ENCODE data around the gene WDR27. TPM values are rescaled to one million over a fixed set of nuclear protein-coding genes. Genes with fewer than 3 reads are reported as not detected.

The WDR27 gene
- total and polyA plus RNA-seq, 2 experiments from 2014 or later = 27.7 to 29.7 TPM

- H3K4me3 ChIP-seq = no peak overlapping the region
- H3K4me1 ChIP-seq (ENCODE audit: insufficient read depth) = no peaks in the 10 kb centered on the region
- no peaks in the 10 kb centered on the region for H3K79me2 ChIP-seq
- 95% methylated on average over 13 of the region's 13 CpGs for WGBS (ENCODE audit: low lambda C conversion rate, missing lambda C conversion rate)
- no peak overlapping the region for H2AFZ ChIP-seq
- TF ChIP-seq EZH2 (IDR thresholded peaks at IDR 0.05; ENCODE audit: borderline replicate concordance) (no peak), EZH2phosphoT487 (IDR thresholded peaks at IDR 0.05; ENCODE audit: low read depth, severe bottlenecking, unreplicated experiment) (no peak)
- TF ChIP-seq, protein P1, sequence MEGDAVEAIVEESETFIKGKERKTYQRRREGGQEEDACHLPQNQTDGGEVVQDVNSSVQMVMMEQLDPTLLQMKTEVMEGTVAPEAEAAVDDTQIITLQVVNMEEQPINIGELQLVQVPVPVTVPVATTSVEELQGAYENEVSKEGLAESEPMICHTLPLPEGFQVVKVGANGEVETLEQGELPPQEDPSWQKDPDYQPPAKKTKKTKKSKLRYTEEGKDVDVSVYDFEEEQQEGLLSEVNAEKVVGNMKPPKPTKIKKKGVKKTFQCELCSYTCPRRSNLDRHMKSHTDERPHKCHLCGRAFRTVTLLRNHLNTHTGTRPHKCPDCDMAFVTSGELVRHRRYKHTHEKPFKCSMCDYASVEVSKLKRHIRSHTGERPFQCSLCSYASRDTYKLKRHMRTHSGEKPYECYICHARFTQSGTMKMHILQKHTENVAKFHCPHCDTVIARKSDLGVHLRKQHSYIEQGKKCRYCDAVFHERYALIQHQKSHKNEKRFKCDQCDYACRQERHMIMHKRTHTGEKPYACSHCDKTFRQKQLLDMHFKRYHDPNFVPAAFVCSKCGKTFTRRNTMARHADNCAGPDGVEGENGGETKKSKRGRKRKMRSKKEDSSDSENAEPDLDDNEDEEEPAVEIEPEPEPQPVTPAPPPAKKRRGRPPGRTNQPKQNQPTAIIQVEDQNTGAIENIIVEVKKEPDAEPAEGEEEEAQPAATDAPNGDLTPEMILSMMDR (IDR thresholded peaks at IDR 0.05; ENCODE audit: poor library complexity) = no peak
- no peak for DNase-seq (ENCODE audit: low spot score)
- peaks cover 2% of the 10 kb centered on the region for H3K9me3 ChIP-seq (ENCODE audit: low read depth)
- no peaks in the 10 kb centered on the region for H3K27me3 ChIP-seq
- H3K27ac ChIP-seq = no peak overlapping the region
- no peaks in the 10 kb centered on the region for H4K20me1 ChIP-seq (ENCODE audit: insufficient read depth, poor library complexity, severe bottlenecking)
- no peaks in the 10 kb centered on the region for H3K9me2 ChIP-seq (replicated peaks; ENCODE audit: insufficient read depth)
- H3K4me2 ChIP-seq = no peak overlapping the region
- H3K36me3 ChIP-seq (replicated peaks; ENCODE audit: insufficient read depth, low read depth) = no peaks in the 10 kb centered on the region
These were observed 144.9 kb downstream of the WDR27 start for GRCh38 chr6:169556758-169557548.

GRCh38 chr6:169555971-169556617, 145.7 kb downstream of the WDR27 start:
- no peaks in the 10 kb centered on the region for H4K20me1 ChIP-seq (ENCODE audit: insufficient read depth, poor library complexity, severe bottlenecking)
- no peak overlapping the region for H3K4me3 ChIP-seq
- no peaks in the 10 kb centered on the region for H3K79me2 ChIP-seq
- H3K4me2 ChIP-seq = no peak overlapping the region
- no peaks in the 10 kb centered on the region for H3K9me2 ChIP-seq (replicated peaks; ENCODE audit: insufficient read depth)
- 94% methylated on average over 5 of the region's 5 CpGs for WGBS (ENCODE audit: low lambda C conversion rate, missing lambda C conversion rate)
- H3K9me3 ChIP-seq (ENCODE audit: low read depth) = no peaks in the 10 kb centered on the region
- H3K36me3 ChIP-seq (replicated peaks; ENCODE audit: insufficient read depth, low read depth) = no peaks in the 10 kb centered on the region
- no peak overlapping the region for H2AFZ ChIP-seq
- no peak overlapping the region for H3K27ac ChIP-seq
- DNase-seq (ENCODE audit: low spot score) = no peak
- TF ChIP-seq EZH2 (IDR thresholded peaks at IDR 0.05; ENCODE audit: borderline replicate concordance) (no peak), EZH2phosphoT487 (IDR thresholded peaks at IDR 0.05; ENCODE audit: low read depth, severe bottlenecking, unreplicated experiment) (no peak)
- TF ChIP-seq, protein P1 (IDR thresholded peaks at IDR 0.05; ENCODE audit: poor library complexity) = no peak
- H3K27me3 ChIP-seq = no peaks in the 10 kb centered on the region
- H3K4me1 ChIP-seq (ENCODE audit: insufficient read depth) = no peaks in the 10 kb centered on the region

DNA sequence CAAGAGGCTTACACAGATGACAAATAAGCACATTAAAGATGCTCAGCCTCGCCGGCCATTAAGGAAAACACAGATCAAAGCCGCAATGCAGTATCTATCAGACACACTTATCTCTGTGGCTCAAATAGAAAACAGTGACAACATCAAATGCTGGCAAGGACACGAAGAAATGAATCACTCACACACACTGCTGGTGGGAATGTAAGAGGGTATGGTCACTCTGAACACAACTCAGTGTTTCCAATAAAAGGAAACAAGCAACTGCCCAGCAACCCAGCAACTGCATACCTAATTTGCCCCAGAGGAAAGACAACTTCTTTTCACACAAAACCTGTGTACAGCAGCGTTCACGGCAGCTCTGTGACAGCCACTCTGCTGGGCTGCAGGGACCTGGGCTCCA, 155.8 kb downstream of the WDR27 start:
- no peak overlapping the region for H2AFZ ChIP-seq
- no peak for DNase-seq (ENCODE audit: low spot score)

More for the DNA sequence above, 155.8 kb downstream of the WDR27 start:
- Histone ChIP-seq H3K4me3 (no peak overlapping the region), H3K4me1 (ENCODE audit: insufficient read depth) (no peaks in the 10 kb centered on the region), H3K4me2 (no peak overlapping the region), H3K27me3 (no peaks in the 10 kb centered on the region), H3K9me3 (ENCODE audit: low read depth) (no peaks in the 10 kb centered on the region), H4K20me1 (ENCODE audit: insufficient read depth, poor library complexity, severe bottlenecking) (no peaks in the 10 kb centered on the region), H3K36me3 (replicated peaks; ENCODE audit: insufficient read depth, low read depth) (no peaks in the 10 kb centered on the region), H3K9me2 (replicated peaks; ENCODE audit: insufficient read depth) (no peaks in the 10 kb centered on the region), H3K27ac (no peak overlapping the region), H3K79me2 (no peaks in the 10 kb centered on the region)
- TF ChIP-seq EZH2phosphoT487 (IDR thresholded peaks at IDR 0.05; ENCODE audit: low read depth, severe bottlenecking, unreplicated experiment) (no peak), EZH2 (IDR thresholded peaks at IDR 0.05; ENCODE audit: borderline replicate concordance) (no peak)
- TF ChIP-seq, protein P1 (IDR thresholded peaks at IDR 0.05; ENCODE audit: poor library complexity) = no peak
- WGBS (ENCODE audit: low lambda C conversion rate, missing lambda C conversion rate) = 72% methylated on average over 6 of the region's 6 CpGs
